GM12865 (cell line): ENCODE data around the gene ANAPC2.

Experiments used
- DNase-seq: peaks from one replicate; pipeline ENCODE4 v3.0.0; 2010; ENCODE audit warnings: low read depth
- H3K4me3 ChIP-seq: 2 replicates; pipeline ENCODE4 v1.5.1; 2011; ENCODE audit warnings: mild to moderate bottlenecking, low read depth, low read length, control low read depth
- TF ChIP-seq, protein P1 (sequence below): IDR thresholded peaks from 2 replicates; pipeline ENCODE4 v1.5.1; 2011; ENCODE audit warnings: low read length, control low read depth, low read depth, inconsistent platforms; ENCODE audit not compliant: insufficient read depth; ENCODE audit errors: missing control alignments

ANAPC2 gene

DNA sequence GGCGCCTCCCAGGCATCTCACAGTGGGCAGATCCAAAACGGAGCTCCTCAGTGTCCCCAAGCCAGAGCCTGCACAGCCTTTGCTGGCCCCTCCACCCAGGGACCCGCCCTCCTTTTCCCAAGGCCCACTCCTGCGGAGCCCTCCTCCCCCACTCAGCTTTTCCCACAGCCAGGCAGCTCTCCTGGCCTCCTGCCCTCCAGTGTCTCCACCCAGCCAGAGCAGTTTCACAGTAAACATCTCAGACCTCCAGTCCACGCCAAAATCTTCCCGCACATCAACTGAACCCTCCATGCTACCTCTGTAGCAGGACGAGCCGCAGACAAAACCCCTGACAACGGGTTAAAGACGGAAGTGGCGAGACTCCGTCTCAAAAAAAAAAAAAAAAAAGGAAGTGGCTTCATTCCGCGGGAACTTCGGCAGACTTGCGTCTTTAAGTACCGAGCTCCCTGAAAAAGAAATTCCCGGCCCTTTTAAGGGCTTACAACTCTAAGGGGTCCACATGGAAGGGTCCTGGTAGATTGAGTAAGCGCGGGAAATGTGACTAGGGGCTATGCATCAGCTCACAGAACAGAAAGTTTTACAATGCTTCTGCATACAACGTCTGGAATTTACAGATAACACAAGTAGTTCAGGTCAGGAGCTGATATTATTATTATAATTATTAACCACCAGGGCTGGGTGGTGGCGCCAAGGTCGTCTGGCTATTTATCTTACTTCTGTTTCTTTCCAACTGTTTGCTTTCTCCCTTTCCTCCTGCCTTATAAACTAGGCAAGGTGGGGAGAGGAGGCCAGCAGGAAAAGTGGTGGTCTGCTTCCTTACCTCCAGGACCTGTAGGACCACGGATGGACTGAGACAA, 60.8 kb downstream of the ANAPC2 start:
- peak; percentile 74 for DNase-seq
- H3K4me3 ChIP-seq = peak overlapping the region; percentile 78
- TF ChIP-seq, protein P1, sequence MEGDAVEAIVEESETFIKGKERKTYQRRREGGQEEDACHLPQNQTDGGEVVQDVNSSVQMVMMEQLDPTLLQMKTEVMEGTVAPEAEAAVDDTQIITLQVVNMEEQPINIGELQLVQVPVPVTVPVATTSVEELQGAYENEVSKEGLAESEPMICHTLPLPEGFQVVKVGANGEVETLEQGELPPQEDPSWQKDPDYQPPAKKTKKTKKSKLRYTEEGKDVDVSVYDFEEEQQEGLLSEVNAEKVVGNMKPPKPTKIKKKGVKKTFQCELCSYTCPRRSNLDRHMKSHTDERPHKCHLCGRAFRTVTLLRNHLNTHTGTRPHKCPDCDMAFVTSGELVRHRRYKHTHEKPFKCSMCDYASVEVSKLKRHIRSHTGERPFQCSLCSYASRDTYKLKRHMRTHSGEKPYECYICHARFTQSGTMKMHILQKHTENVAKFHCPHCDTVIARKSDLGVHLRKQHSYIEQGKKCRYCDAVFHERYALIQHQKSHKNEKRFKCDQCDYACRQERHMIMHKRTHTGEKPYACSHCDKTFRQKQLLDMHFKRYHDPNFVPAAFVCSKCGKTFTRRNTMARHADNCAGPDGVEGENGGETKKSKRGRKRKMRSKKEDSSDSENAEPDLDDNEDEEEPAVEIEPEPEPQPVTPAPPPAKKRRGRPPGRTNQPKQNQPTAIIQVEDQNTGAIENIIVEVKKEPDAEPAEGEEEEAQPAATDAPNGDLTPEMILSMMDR = no peak

DNA sequence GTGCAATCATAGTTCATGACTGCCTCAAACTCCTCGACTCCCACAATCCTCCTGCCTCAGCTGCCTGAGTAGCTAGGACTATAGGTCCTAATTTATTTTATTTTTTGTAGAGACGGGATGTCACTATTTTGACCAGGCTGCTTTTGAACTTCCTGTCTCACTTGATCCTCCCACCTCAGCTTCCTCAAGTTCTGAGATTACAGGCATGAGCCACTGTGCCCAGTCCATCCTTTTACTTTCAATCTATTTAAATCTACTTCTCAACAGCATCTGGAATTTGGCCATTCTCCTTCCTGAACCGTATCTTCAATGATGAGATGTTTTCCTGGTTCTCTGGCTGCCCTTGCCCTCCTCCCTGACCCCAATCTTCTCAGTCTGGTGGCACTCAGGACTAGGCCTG, 61.6 kb downstream of the ANAPC2 start:
- TF ChIP-seq, protein P1 = no peak
- H3K4me3 ChIP-seq = peak overlapping the region; percentile 78
- DNase-seq = peak; percentile 55
